ENCODE data around the gene CYB5B. TPM values are rescaled to one million over a fixed set of nuclear protein-coding genes. Genes with fewer than 3 reads are reported as not detected.

The CYB5B gene
- total and polyA plus RNA-seq, 9 donors = 55.5 to 74.5 (median 66.7) TPM

DNA sequence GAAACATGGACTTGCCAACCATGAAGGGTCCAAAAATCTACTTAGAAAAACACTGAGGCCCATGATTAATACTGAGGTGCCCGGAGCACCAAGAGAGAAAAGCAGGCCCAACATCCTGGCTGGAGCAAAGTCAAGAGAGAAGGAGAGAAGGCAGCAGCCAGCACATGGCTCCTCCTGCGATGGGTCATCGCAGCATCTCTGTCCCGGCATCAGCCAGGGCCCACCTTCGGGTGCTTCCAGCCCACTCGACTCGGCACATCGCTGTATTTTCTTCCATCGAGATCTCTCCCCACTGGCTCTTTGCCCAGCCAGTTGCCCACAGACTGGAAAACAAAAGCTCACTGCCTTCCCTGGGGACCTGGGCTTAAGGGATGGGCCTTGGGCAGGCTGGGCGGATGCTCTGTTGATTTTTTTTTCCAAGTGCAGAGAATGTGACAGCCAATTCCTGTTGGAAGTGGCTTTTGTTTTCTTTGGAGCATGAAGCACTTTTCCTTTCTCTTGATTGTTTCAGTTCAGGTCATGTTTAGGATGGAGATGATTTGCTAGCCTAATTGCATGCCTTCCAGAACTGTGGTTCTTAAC, 58.1 kb downstream of the CYB5B start:
- WGBS (ENCODE audit: insufficient coverage) = 29% methylated on average over 10 of the region's 10 CpGs
- peak overlapping the region; percentile 11 for H3K4me3 ChIP-seq (ENCODE audit: low read length)
- H3K9me3 ChIP-seq (replicated peaks; ENCODE audit: control insufficient read depth, low read depth, low read length) = no peaks in the 10 kb centered on the region
- peaks cover 26% of the 10 kb centered on the region for H3K4me1 ChIP-seq (ENCODE audit: control insufficient read depth, insufficient read depth, low read length)
- H3K27me3 ChIP-seq (ENCODE audit: control insufficient read depth, insufficient read depth, low read length) = peaks cover 4% of the 10 kb centered on the region
- DNase-seq = peak; percentile 95
- H3K36me3 ChIP-seq (ENCODE audit: control insufficient read depth, insufficient read depth, low read length) = no peaks in the 10 kb centered on the region
- peak overlapping the region; percentile 87 for H3K27ac ChIP-seq (ENCODE audit: low read length)

DNA sequence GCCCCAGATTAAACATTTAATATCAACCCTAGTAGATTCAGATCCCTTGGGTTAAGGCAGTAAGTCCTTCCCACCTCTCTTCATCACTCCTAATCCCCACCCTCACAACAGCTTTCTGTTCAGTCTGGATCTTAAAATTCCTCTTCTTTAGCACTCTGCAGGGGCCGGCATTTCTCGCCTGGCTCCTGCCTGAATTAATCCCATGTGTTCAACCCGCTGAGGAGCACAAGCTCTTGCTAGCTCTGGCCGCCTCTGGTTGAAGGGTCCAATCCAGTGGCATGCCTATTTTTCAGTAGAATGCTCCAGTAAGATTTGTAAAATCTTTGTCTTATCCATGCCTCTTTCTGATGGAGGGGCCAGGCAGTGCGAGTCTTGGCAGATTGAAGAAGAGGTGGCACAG, 59.2 kb downstream of the CYB5B start:
- Histone ChIP-seq H3K36me3 (ENCODE audit: control insufficient read depth, insufficient read depth, low read length) (no peaks in the 10 kb centered on the region), H3K27me3 (ENCODE audit: control insufficient read depth, insufficient read depth, low read length) (peaks cover 4% of the 10 kb centered on the region), H3K4me1 (ENCODE audit: control insufficient read depth, insufficient read depth, low read length) (peaks cover 26% of the 10 kb centered on the region), H3K9me3 (replicated peaks; ENCODE audit: control insufficient read depth, low read depth, low read length) (no peaks in the 10 kb centered on the region), H3K27ac (ENCODE audit: low read length) (no peak overlapping the region), H3K4me3 (ENCODE audit: low read length) (no peak overlapping the region)
- WGBS (ENCODE audit: insufficient coverage) = 23% methylated on average over 2 of the region's 5 CpGs
- no peak for DNase-seq

DNA sequence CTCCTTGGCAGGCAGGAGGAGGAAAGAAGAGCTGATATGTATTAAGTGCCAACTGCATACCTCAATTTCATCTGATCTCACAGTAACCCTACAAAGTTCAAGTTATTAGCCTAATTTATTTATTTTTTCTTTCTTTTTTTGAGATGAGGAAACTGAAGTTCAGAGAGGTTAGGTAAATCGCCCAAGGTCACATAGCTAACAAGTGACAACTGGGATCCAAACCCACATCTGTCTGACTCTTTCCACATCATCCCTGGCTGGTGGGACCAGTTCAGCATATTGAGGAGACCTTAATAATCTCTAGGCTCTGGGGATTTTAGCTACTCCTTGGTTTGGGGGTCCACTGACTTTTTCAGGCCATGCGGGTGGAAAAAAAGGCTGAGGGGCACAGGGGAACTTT, 60.9 kb downstream of the CYB5B start:
- Histone ChIP-seq H3K27ac (ENCODE audit: low read length) (no peak overlapping the region), H3K27me3 (ENCODE audit: control insufficient read depth, insufficient read depth, low read length) (peaks cover 4% of the 10 kb centered on the region), H3K4me3 (ENCODE audit: low read length) (no peak overlapping the region), H3K36me3 (ENCODE audit: control insufficient read depth, insufficient read depth, low read length) (no peaks in the 10 kb centered on the region), H3K4me1 (ENCODE audit: control insufficient read depth, insufficient read depth, low read length) (peaks cover 26% of the 10 kb centered on the region), H3K9me3 (replicated peaks; ENCODE audit: control insufficient read depth, low read depth, low read length) (no peaks in the 10 kb centered on the region)
- no peak for DNase-seq
- no CpG with 5 or more reads among the region's 2 CpGs for WGBS (ENCODE audit: insufficient coverage)

GRCh38 chr16:69485816-69486215, 61.4 kb downstream of the CYB5B start:
- Histone ChIP-seq H3K4me3 (ENCODE audit: low read length) (no peak overlapping the region), H3K9me3 (replicated peaks; ENCODE audit: control insufficient read depth, low read depth, low read length) (no peaks in the 10 kb centered on the region), H3K27ac (ENCODE audit: low read length) (no peak overlapping the region), H3K27me3 (ENCODE audit: control insufficient read depth, insufficient read depth, low read length) (peaks cover 4% of the 10 kb centered on the region), H3K4me1 (ENCODE audit: control insufficient read depth, insufficient read depth, low read length) (peaks cover 26% of the 10 kb centered on the region), H3K36me3 (ENCODE audit: control insufficient read depth, insufficient read depth, low read length) (no peaks in the 10 kb centered on the region)
- no peak for DNase-seq
- WGBS (ENCODE audit: insufficient coverage) = 97% methylated on average over 3 of the region's 6 CpGs

- WGBS (ENCODE audit: insufficient coverage) = 50% methylated on average over 2 of the region's 5 CpGs
- Histone ChIP-seq H3K27me3 (ENCODE audit: control insufficient read depth, insufficient read depth, low read length) (peaks cover 4% of the 10 kb centered on the region), H3K4me1 (ENCODE audit: control insufficient read depth, insufficient read depth, low read length) (peaks cover 23% of the 10 kb centered on the region), H3K36me3 (ENCODE audit: control insufficient read depth, insufficient read depth, low read length) (no peaks in the 10 kb centered on the region), H3K4me3 (ENCODE audit: low read length) (no peak overlapping the region), H3K27ac (ENCODE audit: low read length) (no peak overlapping the region), H3K9me3 (replicated peaks; ENCODE audit: control insufficient read depth, low read depth, low read length) (no peaks in the 10 kb centered on the region)
- DNase-seq = no peak
Measured at GRCh38 chr16:69486272-69486671, 61.9 kb downstream of the CYB5B start.

DNA sequence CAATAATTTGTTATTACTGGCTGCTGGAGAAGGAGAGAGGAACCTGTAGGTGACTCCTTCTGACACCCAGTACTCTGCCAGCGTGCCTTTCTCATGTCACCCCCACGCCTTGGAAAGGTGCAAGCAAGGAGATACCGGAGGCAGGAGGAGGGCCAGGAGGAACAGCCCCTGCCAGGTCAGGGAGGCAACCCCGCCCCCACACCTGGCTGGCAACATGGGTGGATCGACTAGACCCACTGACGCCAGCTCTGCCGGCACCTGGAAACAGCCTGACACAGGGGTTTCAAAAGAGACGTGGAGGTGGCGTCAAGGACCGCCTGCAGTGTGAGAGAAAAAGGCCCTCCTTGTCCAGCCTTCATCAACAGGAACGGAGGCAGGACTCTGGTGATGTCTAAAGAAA, 62.3 kb downstream of the CYB5B start:
- Histone ChIP-seq H3K4me3 (ENCODE audit: low read length) (no peak overlapping the region), H3K27me3 (ENCODE audit: control insufficient read depth, insufficient read depth, low read length) (peaks cover 4% of the 10 kb centered on the region), H3K9me3 (replicated peaks; ENCODE audit: control insufficient read depth, low read depth, low read length) (no peaks in the 10 kb centered on the region), H3K36me3 (ENCODE audit: control insufficient read depth, insufficient read depth, low read length) (no peaks in the 10 kb centered on the region), H3K27ac (ENCODE audit: low read length) (no peak overlapping the region), H3K4me1 (ENCODE audit: control insufficient read depth, insufficient read depth, low read length) (peaks cover 19% of the 10 kb centered on the region)
- no peak for DNase-seq
- WGBS (ENCODE audit: insufficient coverage) = 73% methylated on average over 7 of the region's 11 CpGs

- no CpG with 5 or more reads among the region's 9 CpGs for WGBS (ENCODE audit: insufficient coverage)
- DNase-seq = peak; percentile 48
- no peak overlapping the region for H3K4me3 ChIP-seq (ENCODE audit: low read length)
Measured at GRCh38 chr16:69490707-69491324, 66.4 kb downstream of the CYB5B start.

DNA sequence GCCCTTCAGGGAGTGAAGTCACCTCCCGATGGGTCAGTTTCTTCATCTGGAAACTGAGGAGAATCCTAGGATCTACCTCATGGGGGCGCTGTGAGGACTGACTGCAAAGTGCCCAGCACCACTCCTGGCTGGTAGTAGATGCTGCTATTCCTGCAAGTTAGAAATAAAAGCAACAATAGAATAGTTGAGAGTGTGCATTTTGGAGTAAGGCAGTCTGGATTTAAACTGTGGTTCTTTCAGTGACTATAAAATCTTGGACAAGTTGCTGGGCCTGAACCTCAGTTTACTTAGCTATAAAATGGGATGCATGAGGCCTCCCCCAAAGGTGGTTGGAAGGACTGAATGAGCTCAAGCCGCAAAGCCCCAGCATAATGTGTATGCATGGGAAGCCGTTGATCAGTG, 70.6 kb downstream of the CYB5B start:
- WGBS (ENCODE audit: insufficient coverage) = 56% methylated on average over 2 of the region's 4 CpGs
- no peaks in the 10 kb centered on the region for H3K27me3 ChIP-seq (ENCODE audit: control insufficient read depth, insufficient read depth, low read length)

More at GRCh38 chr16:69490707-69491324, 66.4 kb downstream of the CYB5B start:
- peaks cover 4% of the 10 kb centered on the region for H3K27me3 ChIP-seq (ENCODE audit: control insufficient read depth, insufficient read depth, low read length)
- no peaks in the 10 kb centered on the region for H3K4me1 ChIP-seq (ENCODE audit: control insufficient read depth, insufficient read depth, low read length)
- H3K27ac ChIP-seq (ENCODE audit: low read length) = no peak overlapping the region
- H3K9me3 ChIP-seq (replicated peaks; ENCODE audit: control insufficient read depth, low read depth, low read length) = peaks cover 2% of the 10 kb centered on the region
- no peaks in the 10 kb centered on the region for H3K36me3 ChIP-seq (ENCODE audit: control insufficient read depth, insufficient read depth, low read length)

GRCh38 chr16:69495821-69496220, 71.4 kb downstream of the CYB5B start:
- Histone ChIP-seq H3K27me3 (ENCODE audit: control insufficient read depth, insufficient read depth, low read length) (no peaks in the 10 kb centered on the region), H3K4me3 (ENCODE audit: low read length) (no peak overlapping the region), H3K4me1 (ENCODE audit: control insufficient read depth, insufficient read depth, low read length) (no peaks in the 10 kb centered on the region), H3K36me3 (ENCODE audit: control insufficient read depth, insufficient read depth, low read length) (no peaks in the 10 kb centered on the region), H3K27ac (ENCODE audit: low read length) (no peak overlapping the region), H3K9me3 (replicated peaks; ENCODE audit: control insufficient read depth, low read depth, low read length) (peaks cover 2% of the 10 kb centered on the region)
- WGBS (ENCODE audit: insufficient coverage) = 54% methylated on average over 9 of the region's 9 CpGs
- DNase-seq = no peak

More for the DNA sequence above, 70.6 kb downstream of the CYB5B start:
- DNase-seq = no peak
- peaks cover 2% of the 10 kb centered on the region for H3K9me3 ChIP-seq (replicated peaks; ENCODE audit: control insufficient read depth, low read depth, low read length)
- H3K36me3 ChIP-seq (ENCODE audit: control insufficient read depth, insufficient read depth, low read length) = no peaks in the 10 kb centered on the region
- no peak overlapping the region for H3K27ac ChIP-seq (ENCODE audit: low read length)
- no peaks in the 10 kb centered on the region for H3K4me1 ChIP-seq (ENCODE audit: control insufficient read depth, insufficient read depth, low read length)
- H3K4me3 ChIP-seq (ENCODE audit: low read length) = no peak overlapping the region

GRCh38 chr16:69496376-69496775, 72.0 kb downstream of the CYB5B start:
- no peak overlapping the region for H3K4me3 ChIP-seq (ENCODE audit: low read length)
- H3K9me3 ChIP-seq (replicated peaks; ENCODE audit: control insufficient read depth, low read depth, low read length) = peaks cover 2% of the 10 kb centered on the region
- H3K27ac ChIP-seq (ENCODE audit: low read length) = no peak overlapping the region
- DNase-seq = no peak
- WGBS (ENCODE audit: insufficient coverage) = 74% methylated on average over 3 of the region's 4 CpGs
- H3K4me1 ChIP-seq (ENCODE audit: control insufficient read depth, insufficient read depth, low read length) = no peaks in the 10 kb centered on the region
- H3K27me3 ChIP-seq (ENCODE audit: control insufficient read depth, insufficient read depth, low read length) = no peaks in the 10 kb centered on the region
- H3K36me3 ChIP-seq (ENCODE audit: control insufficient read depth, insufficient read depth, low read length) = no peaks in the 10 kb centered on the region
